Measurements from ENCODE around the gene PRUNE1. TPM values are rescaled to one million over a fixed set of nuclear protein-coding genes. Genes with fewer than 3 reads are reported as not detected.

PRUNE1 gene
- polyA plus RNA-seq, 1 donor from 2014 or later: 32.2 TPM

DNA sequence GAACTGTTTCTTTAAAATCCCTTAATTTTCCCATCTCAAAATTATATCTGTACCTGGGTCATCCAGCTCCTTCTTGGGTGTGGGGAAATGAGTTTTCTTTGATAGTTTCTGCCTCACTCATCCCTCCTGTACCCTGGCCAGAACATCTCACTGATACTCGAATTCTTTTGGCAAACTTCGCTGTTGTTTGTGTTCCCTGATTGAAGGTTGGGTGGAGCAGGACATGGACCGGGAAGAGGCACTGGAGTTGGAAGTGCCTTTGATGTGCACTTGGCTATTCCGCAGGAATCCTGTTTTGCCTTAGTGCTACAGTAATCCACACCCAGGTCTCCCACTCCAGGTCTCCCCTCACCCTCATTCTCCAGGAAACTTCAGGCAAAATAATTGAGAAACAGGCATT is 12.8 kb upstream of the PRUNE1 start:
- Histone ChIP-seq H3K27ac (ENCODE audit: low read length) (no peak overlapping the region), H3K79me2 (replicated peaks; ENCODE audit: insufficient read depth, low read length) (no peaks in the 10 kb centered on the region), H3K4me2 (ENCODE audit: low read length) (no peak overlapping the region), H4K20me1 (ENCODE audit: insufficient read depth) (no peaks in the 10 kb centered on the region), H3K9me3 (ENCODE audit: low read length) (no peaks in the 10 kb centered on the region), H3K9me2 (ENCODE audit: insufficient read depth, low read length) (no peaks in the 10 kb centered on the region), H3K9ac (ENCODE audit: low read length) (no peak overlapping the region), H3K36me3 (ENCODE audit: insufficient read depth, low read length) (no peaks in the 10 kb centered on the region), H3K4me3 (ENCODE audit: low read length) (no peak overlapping the region), H2AFZ (ENCODE audit: low read depth, low read length) (no peak overlapping the region), H3K27me3 (ENCODE audit: insufficient read depth, low read depth, low read length) (no peaks in the 10 kb centered on the region), H3F3A (ENCODE audit: insufficient read depth, low read length, poor library complexity, severe bottlenecking) (no peaks in the 10 kb centered on the region)
- TF ChIP-seq, protein P1, sequence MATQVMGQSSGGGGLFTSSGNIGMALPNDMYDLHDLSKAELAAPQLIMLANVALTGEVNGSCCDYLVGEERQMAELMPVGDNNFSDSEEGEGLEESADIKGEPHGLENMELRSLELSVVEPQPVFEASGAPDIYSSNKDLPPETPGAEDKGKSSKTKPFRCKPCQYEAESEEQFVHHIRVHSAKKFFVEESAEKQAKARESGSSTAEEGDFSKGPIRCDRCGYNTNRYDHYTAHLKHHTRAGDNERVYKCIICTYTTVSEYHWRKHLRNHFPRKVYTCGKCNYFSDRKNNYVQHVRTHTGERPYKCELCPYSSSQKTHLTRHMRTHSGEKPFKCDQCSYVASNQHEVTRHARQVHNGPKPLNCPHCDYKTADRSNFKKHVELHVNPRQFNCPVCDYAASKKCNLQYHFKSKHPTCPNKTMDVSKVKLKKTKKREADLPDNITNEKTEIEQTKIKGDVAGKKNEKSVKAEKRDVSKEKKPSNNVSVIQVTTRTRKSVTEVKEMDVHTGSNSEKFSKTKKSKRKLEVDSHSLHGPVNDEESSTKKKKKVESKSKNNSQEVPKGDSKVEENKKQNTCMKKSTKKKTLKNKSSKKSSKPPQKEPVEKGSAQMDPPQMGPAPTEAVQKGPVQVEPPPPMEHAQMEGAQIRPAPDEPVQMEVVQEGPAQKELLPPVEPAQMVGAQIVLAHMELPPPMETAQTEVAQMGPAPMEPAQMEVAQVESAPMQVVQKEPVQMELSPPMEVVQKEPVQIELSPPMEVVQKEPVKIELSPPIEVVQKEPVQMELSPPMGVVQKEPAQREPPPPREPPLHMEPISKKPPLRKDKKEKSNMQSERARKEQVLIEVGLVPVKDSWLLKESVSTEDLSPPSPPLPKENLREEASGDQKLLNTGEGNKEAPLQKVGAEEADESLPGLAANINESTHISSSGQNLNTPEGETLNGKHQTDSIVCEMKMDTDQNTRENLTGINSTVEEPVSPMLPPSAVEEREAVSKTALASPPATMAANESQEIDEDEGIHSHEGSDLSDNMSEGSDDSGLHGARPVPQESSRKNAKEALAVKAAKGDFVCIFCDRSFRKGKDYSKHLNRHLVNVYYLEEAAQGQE (IDR thresholded peaks at IDR 0.05; ENCODE audit: borderline replicate concordance): no peak
- TF ChIP-seq EP300 (conservative IDR thresholded peaks at IDR 0.05; ENCODE audit: poor library complexity, severe bottlenecking) (no peak), TAF1 (IDR thresholded peaks at IDR 0.05; ENCODE audit: low read depth) (no peak), MXI1 (conservative IDR thresholded peaks at IDR 0.05; ENCODE audit: poor library complexity, severe bottlenecking) (no peak), POLR2AphosphoS5 (IDR thresholded peaks at IDR 0.05) (no peak), EZH2 (IDR thresholded peaks at IDR 0.05; ENCODE audit: borderline replicate concordance, insufficient read depth, low read length, poor library complexity, severe bottlenecking) (no peak), RAD21 (conservative IDR thresholded peaks at IDR 0.05) (no peak), SMC3 (conservative IDR thresholded peaks at IDR 0.05; ENCODE audit: poor library complexity) (no peak)
- TF ChIP-seq, protein P2, sequence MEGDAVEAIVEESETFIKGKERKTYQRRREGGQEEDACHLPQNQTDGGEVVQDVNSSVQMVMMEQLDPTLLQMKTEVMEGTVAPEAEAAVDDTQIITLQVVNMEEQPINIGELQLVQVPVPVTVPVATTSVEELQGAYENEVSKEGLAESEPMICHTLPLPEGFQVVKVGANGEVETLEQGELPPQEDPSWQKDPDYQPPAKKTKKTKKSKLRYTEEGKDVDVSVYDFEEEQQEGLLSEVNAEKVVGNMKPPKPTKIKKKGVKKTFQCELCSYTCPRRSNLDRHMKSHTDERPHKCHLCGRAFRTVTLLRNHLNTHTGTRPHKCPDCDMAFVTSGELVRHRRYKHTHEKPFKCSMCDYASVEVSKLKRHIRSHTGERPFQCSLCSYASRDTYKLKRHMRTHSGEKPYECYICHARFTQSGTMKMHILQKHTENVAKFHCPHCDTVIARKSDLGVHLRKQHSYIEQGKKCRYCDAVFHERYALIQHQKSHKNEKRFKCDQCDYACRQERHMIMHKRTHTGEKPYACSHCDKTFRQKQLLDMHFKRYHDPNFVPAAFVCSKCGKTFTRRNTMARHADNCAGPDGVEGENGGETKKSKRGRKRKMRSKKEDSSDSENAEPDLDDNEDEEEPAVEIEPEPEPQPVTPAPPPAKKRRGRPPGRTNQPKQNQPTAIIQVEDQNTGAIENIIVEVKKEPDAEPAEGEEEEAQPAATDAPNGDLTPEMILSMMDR (IDR thresholded peaks at IDR 0.05; ENCODE audit: poor library complexity, severe bottlenecking): no peak

DNA sequence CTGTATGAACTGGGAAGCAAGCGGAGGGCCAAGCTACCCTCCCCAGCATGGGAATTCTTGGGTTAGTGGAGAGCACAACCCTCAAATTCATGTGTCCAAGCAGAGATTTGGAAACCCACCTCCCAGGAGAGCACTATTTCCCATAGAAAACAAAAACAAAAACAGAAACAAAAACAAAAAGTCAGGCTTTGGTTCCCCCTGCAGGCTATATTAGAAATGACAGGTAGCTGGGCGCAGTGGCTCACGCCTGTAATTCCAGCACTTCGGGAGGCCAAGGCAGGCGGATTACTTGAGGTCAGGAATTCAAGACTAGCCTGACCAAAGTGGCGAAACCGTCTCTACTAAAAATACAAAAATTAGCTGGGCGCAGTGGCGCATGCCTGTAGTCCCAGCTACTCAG is 12.4 kb upstream of the PRUNE1 start:
- no peaks in the 10 kb centered on the region for H3K79me2 ChIP-seq (replicated peaks; ENCODE audit: insufficient read depth, low read length)
- no peak overlapping the region for H3K4me2 ChIP-seq (ENCODE audit: low read length)
- H3K9me3 ChIP-seq (ENCODE audit: low read length): no peaks in the 10 kb centered on the region
- no peak overlapping the region for H3K27ac ChIP-seq (ENCODE audit: low read length)
- no peak for TF ChIP-seq EP300 (conservative IDR thresholded peaks at IDR 0.05; ENCODE audit: poor library complexity, severe bottlenecking)
- no peak for TF ChIP-seq MXI1 (conservative IDR thresholded peaks at IDR 0.05; ENCODE audit: poor library complexity, severe bottlenecking)
- TF ChIP-seq EZH2 (IDR thresholded peaks at IDR 0.05; ENCODE audit: borderline replicate concordance, insufficient read depth, low read length, poor library complexity, severe bottlenecking): no peak
- TF ChIP-seq, protein P2 (IDR thresholded peaks at IDR 0.05; ENCODE audit: poor library complexity, severe bottlenecking): peak; percentile 81
- peak; percentile 65 for TF ChIP-seq SMC3 (conservative IDR thresholded peaks at IDR 0.05; ENCODE audit: poor library complexity)
- TF ChIP-seq TAF1 (IDR thresholded peaks at IDR 0.05; ENCODE audit: low read depth): no peak
- TF ChIP-seq, protein P1 (IDR thresholded peaks at IDR 0.05; ENCODE audit: borderline replicate concordance): no peak
- TF ChIP-seq POLR2AphosphoS5 (IDR thresholded peaks at IDR 0.05): no peak
- TF ChIP-seq RAD21 (conservative IDR thresholded peaks at IDR 0.05): peak; percentile 75
- H3K9me2 ChIP-seq (ENCODE audit: insufficient read depth, low read length): no peaks in the 10 kb centered on the region
- H2AFZ ChIP-seq (ENCODE audit: low read depth, low read length): no peak overlapping the region
- no peak overlapping the region for H3K9ac ChIP-seq (ENCODE audit: low read length)
- H3K27me3 ChIP-seq (ENCODE audit: insufficient read depth, low read depth, low read length): no peaks in the 10 kb centered on the region
- no peaks in the 10 kb centered on the region for H3F3A ChIP-seq (ENCODE audit: insufficient read depth, low read length, poor library complexity, severe bottlenecking)
- H4K20me1 ChIP-seq (ENCODE audit: insufficient read depth): no peaks in the 10 kb centered on the region
- H3K36me3 ChIP-seq (ENCODE audit: insufficient read depth, low read length): no peaks in the 10 kb centered on the region
- H3K4me3 ChIP-seq (ENCODE audit: low read length): no peak overlapping the region

Measured in neural cell (in vitro differentiated cells).